ENCODE results near the gene PRTN3.
A peak's percentile ranks its signal among the peaks of the same experiment; 100 is the strongest.

GRCh38 chr19:801030-801860, 39.6 kb upstream of the PRTN3 start:
- TF ChIP-seq CTCF (IDR thresholded peaks at IDR 0.05) (no peak), POLR2A (IDR thresholded peaks at IDR 0.05) (peak in 1 of 2 donors; percentile 29)
